Thyroid gland (tissue), 4 donors: ENCODE measurements around the gene GRID2IP.

Experiments used
- CTCF ChIP-seq, 6 experiments: fragments of 200-600 bp in 3 of 6; fragments of 450-650 bp in 3 of 6; sonication (generic) in 3 of 6; IDR thresholded peaks; one replicate each; pipeline ENCODE4 v1.5.1; 2016 to 2019; ENCODE audit warnings: antibody characterized with exemption in 6 of 6, mild to moderate bottlenecking in 2 of 6, inconsistent platforms in 1 of 6, moderate library complexity in 1 of 6
- POLR2A ChIP-seq, 2 donors: fragments of 450-650 bp; IDR thresholded peaks; one replicate each; pipeline ENCODE4 v1.6.1; 2017; ENCODE audit warnings: antibody characterized with exemption in 2 of 2, mild to moderate bottlenecking in 2 of 2, moderate library complexity in 1 of 2

GRCh38 chr7:6588566-6588965 lies 37.3 kb upstream of the GRID2IP start:
- TF ChIP-seq CTCF (IDR thresholded peaks at IDR 0.05) (no peak), POLR2A (IDR thresholded peaks at IDR 0.05) (no peak)
